DOHH2 (cell line): ENCODE measurements around the gene MYO1A.

Source experiments
- EZH2phosphoT487 ChIP-seq: fragments of 200-600 bp; sonication (generic); IDR thresholded peaks from 2 replicates; pipeline ENCODE4 v1.6.1; 2017; ENCODE audit warnings: borderline replicate concordance, mild to moderate bottlenecking, antibody characterized with exemption, low read length, moderate library complexity, mixed read lengths
- TF ChIP-seq, protein P1 (sequence below): fragments of 200-600 bp; sonication (generic); IDR thresholded peaks from one replicate; pipeline ENCODE4 v1.5.1; 2014; ENCODE audit warnings: antibody characterized with exemption, mild to moderate bottlenecking, low read depth, low read length; ENCODE audit not compliant: poor library complexity, severe bottlenecking

DNA sequence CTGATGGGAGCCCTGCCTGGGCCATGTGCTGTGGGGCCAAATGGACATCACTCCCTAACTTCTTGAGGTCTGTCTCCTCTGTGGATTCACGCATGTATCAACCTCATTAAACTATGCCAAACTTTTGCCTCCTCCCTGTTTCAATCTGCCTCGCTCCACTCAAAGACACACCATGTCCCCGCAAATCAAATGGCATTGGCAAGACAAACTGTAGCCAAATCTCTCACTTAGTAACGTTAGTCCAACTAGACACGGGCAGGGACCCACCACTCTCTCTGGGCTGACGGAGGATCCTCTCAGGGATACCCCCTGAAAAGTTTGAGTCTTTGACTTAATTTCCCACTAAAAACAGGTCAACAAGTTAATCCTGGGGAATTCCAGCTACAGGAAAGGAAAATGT lies 51.6 kb downstream of the MYO1A start:
- TF ChIP-seq, protein P1, sequence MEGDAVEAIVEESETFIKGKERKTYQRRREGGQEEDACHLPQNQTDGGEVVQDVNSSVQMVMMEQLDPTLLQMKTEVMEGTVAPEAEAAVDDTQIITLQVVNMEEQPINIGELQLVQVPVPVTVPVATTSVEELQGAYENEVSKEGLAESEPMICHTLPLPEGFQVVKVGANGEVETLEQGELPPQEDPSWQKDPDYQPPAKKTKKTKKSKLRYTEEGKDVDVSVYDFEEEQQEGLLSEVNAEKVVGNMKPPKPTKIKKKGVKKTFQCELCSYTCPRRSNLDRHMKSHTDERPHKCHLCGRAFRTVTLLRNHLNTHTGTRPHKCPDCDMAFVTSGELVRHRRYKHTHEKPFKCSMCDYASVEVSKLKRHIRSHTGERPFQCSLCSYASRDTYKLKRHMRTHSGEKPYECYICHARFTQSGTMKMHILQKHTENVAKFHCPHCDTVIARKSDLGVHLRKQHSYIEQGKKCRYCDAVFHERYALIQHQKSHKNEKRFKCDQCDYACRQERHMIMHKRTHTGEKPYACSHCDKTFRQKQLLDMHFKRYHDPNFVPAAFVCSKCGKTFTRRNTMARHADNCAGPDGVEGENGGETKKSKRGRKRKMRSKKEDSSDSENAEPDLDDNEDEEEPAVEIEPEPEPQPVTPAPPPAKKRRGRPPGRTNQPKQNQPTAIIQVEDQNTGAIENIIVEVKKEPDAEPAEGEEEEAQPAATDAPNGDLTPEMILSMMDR = no peak
- no peak for TF ChIP-seq EZH2phosphoT487
